Subcutaneous adipose tissue (tissue), 4 donors: Measurements from ENCODE around the gene ADGRE3. TPM values are rescaled to one million over a fixed set of nuclear protein-coding genes. Genes with fewer than 3 reads are reported as not detected.

Source experiments
- total RNA-seq, 4 donors: library from RNA; depleted of rRNA; stranded (reverse); fragments of >200 nt; gene quantifications; one replicate each; pipeline ENCODE4 v1.1.0, GENCODE V29; 2016
- TF ChIP-seq, protein P1 (sequence below): fragments of 450-650 bp; IDR thresholded peaks from one replicate; pipeline ENCODE4 v1.5.1; 2016; ENCODE audit warnings: low read depth, mild to moderate bottlenecking, control low read depth, antibody characterized with exemption, moderate library complexity

Gene ADGRE3
- total RNA-seq, 4 donors from 2014 or later = 0.34 to 0.38 TPM; not detected in 2

- TF ChIP-seq, protein P1, sequence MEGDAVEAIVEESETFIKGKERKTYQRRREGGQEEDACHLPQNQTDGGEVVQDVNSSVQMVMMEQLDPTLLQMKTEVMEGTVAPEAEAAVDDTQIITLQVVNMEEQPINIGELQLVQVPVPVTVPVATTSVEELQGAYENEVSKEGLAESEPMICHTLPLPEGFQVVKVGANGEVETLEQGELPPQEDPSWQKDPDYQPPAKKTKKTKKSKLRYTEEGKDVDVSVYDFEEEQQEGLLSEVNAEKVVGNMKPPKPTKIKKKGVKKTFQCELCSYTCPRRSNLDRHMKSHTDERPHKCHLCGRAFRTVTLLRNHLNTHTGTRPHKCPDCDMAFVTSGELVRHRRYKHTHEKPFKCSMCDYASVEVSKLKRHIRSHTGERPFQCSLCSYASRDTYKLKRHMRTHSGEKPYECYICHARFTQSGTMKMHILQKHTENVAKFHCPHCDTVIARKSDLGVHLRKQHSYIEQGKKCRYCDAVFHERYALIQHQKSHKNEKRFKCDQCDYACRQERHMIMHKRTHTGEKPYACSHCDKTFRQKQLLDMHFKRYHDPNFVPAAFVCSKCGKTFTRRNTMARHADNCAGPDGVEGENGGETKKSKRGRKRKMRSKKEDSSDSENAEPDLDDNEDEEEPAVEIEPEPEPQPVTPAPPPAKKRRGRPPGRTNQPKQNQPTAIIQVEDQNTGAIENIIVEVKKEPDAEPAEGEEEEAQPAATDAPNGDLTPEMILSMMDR = no peak
These were observed 26.2 kb upstream of the ADGRE3 start for GRCh38 chr19:14700711-14701375.

- TF ChIP-seq, protein P1 = no peak
These were observed 25.0 kb upstream of the ADGRE3 start for GRCh38 chr19:14699641-14700040.

DNA sequence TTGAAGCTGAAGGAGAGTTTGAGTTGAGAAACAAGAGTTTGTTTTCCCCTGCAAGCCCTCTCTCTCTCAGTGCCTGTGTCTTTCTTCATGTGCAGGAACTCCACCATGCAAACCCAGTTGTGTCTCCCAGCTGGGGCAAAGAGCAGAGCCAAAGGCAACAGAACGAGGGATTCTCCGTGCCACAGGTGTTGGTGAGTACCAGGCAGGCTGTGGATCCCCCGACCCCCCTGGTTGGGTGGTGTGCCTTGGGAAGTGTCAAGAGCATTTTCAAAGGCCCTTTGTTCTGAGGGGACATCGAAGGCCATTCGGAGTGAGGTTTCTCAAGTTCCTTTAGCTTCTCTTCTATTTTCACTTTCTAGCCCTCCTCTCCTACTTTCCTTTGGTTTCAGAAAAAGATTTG is 20.8 kb upstream of the ADGRE3 start:
- TF ChIP-seq, protein P1 = no peak

GRCh38 chr19:14694641-14695266 is 20.1 kb upstream of the ADGRE3 start:
- TF ChIP-seq, protein P1 = no peak

- TF ChIP-seq, protein P1 = no peak
These were observed 15.2 kb upstream of the ADGRE3 start, which contains the start of gene ZNF333 for GRCh38 chr19:14689598-14690503. Gene ZNF333 (plus strand): TSS chr19:14690048. CDS start chr19:14693492, 3,444 bp downstream.

DNA sequence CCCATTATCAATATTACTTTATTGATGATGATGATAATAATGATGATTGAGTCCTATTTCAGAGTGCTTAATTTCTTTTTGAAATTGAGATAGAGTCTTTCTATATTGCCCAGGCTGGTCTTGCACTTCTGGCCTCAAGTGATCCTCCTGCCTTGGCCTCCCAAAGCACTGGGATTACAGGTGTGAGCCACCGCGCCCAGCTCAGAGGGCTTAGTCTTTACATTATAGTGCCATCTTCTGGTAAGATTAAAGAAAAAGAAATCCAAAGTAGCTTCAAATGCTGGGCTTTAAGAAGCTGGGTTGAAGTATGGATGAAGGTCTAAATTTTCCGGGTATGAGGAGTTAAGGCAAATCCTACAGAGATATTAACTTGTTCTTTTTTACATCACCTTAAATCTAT is 11.8 kb upstream of the ADGRE3 start:
- TF ChIP-seq, protein P1 = no peak

DNA sequence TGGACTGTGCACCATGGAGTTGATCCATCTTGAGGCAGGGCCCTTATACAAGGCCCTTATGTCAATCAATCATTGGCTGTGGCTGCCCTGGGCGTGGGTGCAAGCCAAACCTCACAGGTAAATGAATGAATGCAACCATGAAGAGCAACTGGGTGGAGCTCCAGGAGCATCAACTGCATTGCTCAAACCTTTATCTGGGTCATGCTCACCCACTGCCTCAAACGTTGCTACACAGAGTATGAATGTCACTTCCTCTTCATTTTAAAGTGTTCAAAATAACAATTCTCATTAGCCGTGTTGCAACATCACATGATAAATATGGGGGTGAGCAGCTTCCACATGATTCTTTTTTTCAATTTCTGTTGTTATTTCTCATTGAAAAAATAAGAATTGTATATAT is 8.8 kb upstream of the ADGRE3 start:
- TF ChIP-seq, protein P1 = no peak
